ENCODE data around the gene YPEL2. TPM values are rescaled to one million over a fixed set of nuclear protein-coding genes. Genes with fewer than 3 reads are reported as not detected.

The YPEL2 gene
- total RNA-seq, 2 donors from 2014 or later = 22.8 to 27.7 TPM

GRCh38 chr17:59342681-59343131 is 11.3 kb downstream of the YPEL2 start:
- H3K9me3 ChIP-seq (ENCODE audit: control insufficient read depth, low read length) = no peaks in the 10 kb centered on the region
- peaks cover 51% of the 10 kb centered on the region for H3K4me1 Mint-ChIP-seq
- WGBS, 2 experiments (ENCODE audit: insufficient coverage in 1 of 2, insufficient read length in 1 of 2) = 88 to 97% methylated on average over 4 of the region's 4 CpGs
- no peaks in the 10 kb centered on the region for H3K36me3 Mint-ChIP-seq (ENCODE audit: low read depth)
- no peak overlapping the region for H3K9ac ChIP-seq (ENCODE audit: extremely low read depth, low read length, poor library complexity, severe bottlenecking)
- no peaks in the 10 kb centered on the region for H3K9me3 Mint-ChIP-seq
- no peaks in the 10 kb centered on the region for H3K27me3 ChIP-seq (ENCODE audit: control insufficient read depth, insufficient read depth, low read length, poor library complexity, severe bottlenecking)
- peaks cover 2% of the 10 kb centered on the region for H3K27me3 Mint-ChIP-seq (ENCODE audit: insufficient read depth)
- peaks cover 20% of the 10 kb centered on the region for H3K4me1 ChIP-seq (ENCODE audit: control insufficient read depth, insufficient read depth, low read length)
- no peak overlapping the region for H3K27ac Mint-ChIP-seq
- H3K36me3 ChIP-seq (ENCODE audit: control insufficient read depth, insufficient read depth, low read length) = peaks cover 13% of the 10 kb centered on the region
- H3K27ac ChIP-seq (ENCODE audit: low read depth, low read length) = no peak overlapping the region
- no peak for TF ChIP-seq CTCF (conservative IDR thresholded peaks at IDR 0.05)
- H3K4me3 Mint-ChIP-seq = no peak overlapping the region
- DNase-seq = no peak
- no peak overlapping the region for H3K4me3 ChIP-seq (ENCODE audit: low read length)

- WGBS, 2 experiments (ENCODE audit: insufficient coverage in 1 of 2, insufficient read length in 1 of 2) = 89 to 97% methylated on average over 5 to 7 of the region's 7 CpGs
- Mint-ChIP-seq H3K4me3 (no peak overlapping the region), H3K27me3 (ENCODE audit: insufficient read depth) (peaks cover 2% of the 10 kb centered on the region), H3K9me3 (no peaks in the 10 kb centered on the region), H3K4me1 (peaks cover 46% of the 10 kb centered on the region), H3K36me3 (ENCODE audit: low read depth) (no peaks in the 10 kb centered on the region), H3K27ac (no peak overlapping the region)
- TF ChIP-seq CTCF (conservative IDR thresholded peaks at IDR 0.05) = no peak
- Histone ChIP-seq H3K27me3 (ENCODE audit: control insufficient read depth, insufficient read depth, low read length, poor library complexity, severe bottlenecking) (no peaks in the 10 kb centered on the region), H3K9ac (ENCODE audit: extremely low read depth, low read length, poor library complexity, severe bottlenecking) (no peak overlapping the region), H3K4me1 (ENCODE audit: control insufficient read depth, insufficient read depth, low read length) (peaks cover 24% of the 10 kb centered on the region), H3K36me3 (ENCODE audit: control insufficient read depth, insufficient read depth, low read length) (peaks cover 15% of the 10 kb centered on the region), H3K9me3 (ENCODE audit: control insufficient read depth, low read length) (no peaks in the 10 kb centered on the region), H3K4me3 (ENCODE audit: low read length) (no peak overlapping the region), H3K27ac (ENCODE audit: low read depth, low read length) (no peak overlapping the region)
- no peak for DNase-seq
Measured at GRCh38 chr17:59345476-59345875, 14.0 kb downstream of the YPEL2 start.

- no peaks in the 10 kb centered on the region for H3K9me3 ChIP-seq (ENCODE audit: control insufficient read depth, low read length)
- TF ChIP-seq CTCF (conservative IDR thresholded peaks at IDR 0.05) = no peak
- Mint-ChIP-seq H3K4me1 (peaks cover 52% of the 10 kb centered on the region), H3K9me3 (no peaks in the 10 kb centered on the region), H3K27ac (no peak overlapping the region), H3K36me3 (ENCODE audit: low read depth) (no peaks in the 10 kb centered on the region), H3K27me3 (ENCODE audit: insufficient read depth) (peaks cover 2% of the 10 kb centered on the region), H3K4me3 (no peak overlapping the region)
- WGBS, 2 experiments (ENCODE audit: insufficient coverage in 1 of 2, insufficient read length in 1 of 2) = 99% methylated on average over 4 of the region's 4 CpGs; no CpG with 5 or more reads in 1 of the 2 experiments
- H3K4me3 ChIP-seq (ENCODE audit: low read length) = no peak overlapping the region
- peaks cover 16% of the 10 kb centered on the region for H3K36me3 ChIP-seq (ENCODE audit: control insufficient read depth, insufficient read depth, low read length)
- no peaks in the 10 kb centered on the region for H3K27me3 ChIP-seq (ENCODE audit: control insufficient read depth, insufficient read depth, low read length, poor library complexity, severe bottlenecking)
- no peak overlapping the region for H3K9ac ChIP-seq (ENCODE audit: extremely low read depth, low read length, poor library complexity, severe bottlenecking)
- peaks cover 29% of the 10 kb centered on the region for H3K4me1 ChIP-seq (ENCODE audit: control insufficient read depth, insufficient read depth, low read length)
- peak; percentile 48 for DNase-seq
- H3K27ac ChIP-seq (ENCODE audit: low read depth, low read length) = no peak overlapping the region
Measured at GRCh38 chr17:59346341-59346740, 14.9 kb downstream of the YPEL2 start.
